HG03025 (cell line): ENCODE measurements around the gene KCNQ5.

Source experiments
- ATAC-seq: cut with Tn5 transposase; IDR thresholded peaks from one replicate; pipeline ENCODE4 v1.9.1; 2021; ENCODE audit warnings: mild to moderate bottlenecking, moderate library complexity; ENCODE audit not compliant: unreplicated experiment, low FRiP score

KCNQ5 gene

GRCh38 chr6:72943699-72944098, 321.8 kb downstream of the KCNQ5 start:
- ATAC-seq, result no peak

GRCh38 chr6:72944660-72945059, 322.8 kb downstream of the KCNQ5 start:
- no peak for ATAC-seq

DNA sequence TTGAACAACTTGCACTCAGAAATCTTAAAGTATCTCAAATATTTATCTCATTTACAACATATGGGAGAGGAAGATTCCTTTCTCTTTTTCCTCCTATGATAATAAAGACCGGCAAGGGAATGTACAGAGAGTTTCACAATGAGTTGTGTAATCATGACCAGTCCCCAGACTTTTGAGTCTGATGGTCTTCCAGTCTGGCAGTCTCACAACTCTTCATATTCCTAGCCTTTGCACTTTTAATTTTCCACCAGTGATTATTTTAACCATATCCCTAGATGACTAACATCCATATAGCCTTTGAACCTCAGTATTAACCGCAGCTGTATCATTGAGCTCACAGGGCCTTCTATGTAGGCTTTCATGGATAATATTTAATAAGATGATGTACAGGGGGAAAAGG, 324.9 kb downstream of the KCNQ5 start:
- no peak for ATAC-seq

DNA sequence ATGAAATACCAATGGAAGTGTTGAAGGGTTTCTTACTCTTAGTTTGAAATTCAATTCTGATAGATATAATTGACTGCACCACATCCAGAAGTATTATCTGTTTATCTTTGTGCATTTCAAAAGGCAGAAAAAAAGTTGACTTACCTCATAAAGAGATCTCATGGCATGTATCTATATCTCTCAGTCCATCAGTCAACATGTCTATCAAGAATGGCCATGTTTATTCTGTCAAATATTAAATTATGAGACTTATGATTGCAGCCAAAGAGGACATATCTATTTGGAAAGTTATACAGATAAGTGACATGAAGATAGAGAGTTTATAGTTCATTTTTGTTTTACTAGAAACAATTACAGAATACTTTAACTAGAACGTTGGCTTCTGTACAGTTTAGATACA, 325.7 kb downstream of the KCNQ5 start:
- no peak for ATAC-seq

DNA sequence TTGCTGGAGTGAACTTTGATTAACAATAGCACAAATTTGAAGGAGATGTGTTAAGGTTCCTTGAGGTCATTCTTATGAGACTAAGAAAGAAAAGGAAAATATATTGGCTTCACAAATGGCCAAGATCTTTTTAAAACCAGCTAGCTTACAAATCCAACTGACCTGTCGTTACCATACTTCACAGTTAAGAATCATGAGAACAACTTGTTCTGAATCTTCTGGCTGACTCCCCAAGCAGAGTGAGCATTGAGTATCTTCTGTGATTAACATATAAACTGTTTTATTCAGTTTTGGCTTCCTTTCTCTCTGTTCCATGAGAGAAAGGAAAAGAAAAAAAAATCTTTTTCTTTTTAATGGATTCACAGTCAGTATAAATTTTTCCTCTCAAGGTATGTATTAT, 326.3 kb downstream of the KCNQ5 start:
- ATAC-seq, result no peak

- no peak for ATAC-seq
Measured at GRCh38 chr6:72950114-72950860, 328.4 kb downstream of the KCNQ5 start.

DNA sequence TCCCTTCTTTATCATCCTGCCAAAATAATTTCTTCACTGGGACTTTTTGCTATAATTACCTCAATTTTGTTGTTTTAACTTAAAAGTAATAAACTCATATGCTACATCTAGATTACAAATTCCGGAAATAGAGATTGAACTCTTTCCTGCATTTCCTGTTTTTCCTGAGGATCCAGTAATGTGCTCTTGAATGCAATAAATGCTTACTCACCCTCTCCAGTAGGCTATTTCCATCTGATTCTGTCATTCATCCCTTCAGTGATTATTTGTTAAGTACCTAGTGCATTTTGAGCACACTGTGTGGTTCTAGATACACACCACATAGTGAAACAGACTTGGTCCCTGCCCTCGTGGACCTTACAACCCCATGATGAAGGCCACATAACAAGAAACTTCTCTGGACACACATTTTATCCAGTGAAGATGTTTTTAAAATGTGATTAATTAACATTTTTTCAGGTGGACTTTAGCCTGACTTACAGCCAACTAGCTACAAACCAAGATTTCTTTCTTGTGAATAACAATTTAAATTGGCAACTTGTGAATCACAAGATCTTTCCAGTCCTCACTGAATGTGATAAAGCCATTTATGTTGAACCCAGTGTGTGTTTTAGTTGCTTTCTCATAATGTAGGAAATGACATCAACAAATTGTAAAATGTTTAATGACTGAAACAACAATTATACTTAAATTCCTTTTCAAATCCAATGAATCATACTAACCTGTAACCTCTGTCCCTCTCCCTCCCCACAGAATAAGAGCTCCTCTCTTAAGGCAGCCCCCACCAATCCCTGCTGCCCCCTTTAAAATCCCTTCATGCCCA, 331.2 kb downstream of the KCNQ5 start:
- no peak for ATAC-seq

DNA sequence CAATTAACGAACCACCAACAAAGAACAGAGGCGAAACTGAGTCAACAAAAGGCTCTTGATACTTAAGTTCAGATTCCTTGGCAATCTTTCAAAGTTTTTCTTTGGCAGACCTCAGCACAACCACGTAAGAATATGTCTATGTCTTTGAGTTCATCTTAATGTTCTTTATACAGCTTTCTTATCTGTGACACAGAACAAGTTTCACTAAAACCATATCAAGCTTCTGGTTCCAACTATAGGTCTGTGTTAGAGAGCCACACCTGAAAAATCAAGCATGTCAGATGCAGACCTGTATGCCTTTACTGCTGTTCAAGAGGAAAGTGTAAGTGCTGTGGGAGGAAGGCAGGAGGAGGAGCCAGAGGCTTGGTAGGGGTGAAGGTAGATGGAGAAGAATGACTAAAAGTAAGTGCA, 332.1 kb downstream of the KCNQ5 start:
- ATAC-seq, result no peak

GRCh38 chr6:72954716-72955115, 332.9 kb downstream of the KCNQ5 start:
- no peak for ATAC-seq

DNA sequence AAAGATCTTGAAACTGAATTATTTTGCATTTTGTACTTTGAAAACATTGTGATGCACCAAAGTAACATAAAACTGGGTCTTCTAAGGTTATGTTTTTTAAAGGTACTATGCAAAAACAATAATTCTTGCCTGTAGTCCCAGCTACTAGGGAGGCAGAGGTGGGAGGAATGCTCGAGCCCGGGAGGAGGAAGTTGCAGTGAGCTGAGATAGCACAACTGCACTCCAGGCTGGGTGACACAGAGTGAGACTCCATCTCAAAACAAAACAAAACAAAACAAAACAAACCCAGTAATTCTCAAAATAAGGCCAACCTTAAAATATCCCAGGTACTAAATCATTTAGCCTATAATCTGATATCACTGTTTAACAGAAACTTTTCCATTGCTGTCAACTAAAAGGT, 333.8 kb downstream of the KCNQ5 start:
- no peak for ATAC-seq

DNA sequence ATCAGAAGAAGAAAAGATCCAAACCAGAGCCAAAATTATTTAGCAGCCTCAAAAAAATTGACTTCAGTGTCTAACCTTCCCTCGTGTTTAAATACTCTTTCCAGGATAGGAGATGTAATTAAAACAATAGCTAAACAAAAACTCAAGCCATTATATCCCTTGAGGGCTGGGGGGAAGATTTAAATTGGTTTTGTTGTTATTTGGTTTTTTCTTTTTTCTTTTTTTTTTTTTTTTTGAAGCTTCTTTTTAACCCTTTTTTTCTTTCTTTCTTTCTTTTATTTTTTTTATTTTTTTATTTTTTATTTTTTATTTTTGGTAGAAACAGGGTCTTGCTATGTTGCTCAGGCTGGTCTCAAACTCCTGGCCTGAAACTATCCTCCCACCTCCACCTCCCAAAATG, 334.4 kb downstream of the KCNQ5 start:
- ATAC-seq, result no peak

DNA sequence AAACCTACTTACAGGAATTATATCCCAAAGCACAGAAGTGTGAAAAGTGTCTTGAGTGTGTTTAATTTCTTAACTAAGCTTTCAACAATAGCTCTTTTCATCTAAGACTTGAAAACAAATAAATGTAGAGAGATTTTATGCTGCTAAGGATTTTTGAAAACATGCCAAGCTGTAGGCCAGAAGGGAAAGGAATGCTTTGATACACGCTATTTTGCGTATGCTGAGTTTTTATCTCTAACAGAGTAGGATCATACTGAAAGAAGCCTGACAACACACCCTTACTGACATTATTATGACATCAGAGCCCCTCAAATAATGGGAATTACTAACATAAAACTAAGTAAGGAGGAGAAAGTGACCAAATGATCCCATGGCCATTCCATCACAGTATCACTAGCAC, 338.0 kb downstream of the KCNQ5 start:
- no peak for ATAC-seq

- ATAC-seq, result no peak
Measured at GRCh38 chr6:72963946-72964345, 342.1 kb downstream of the KCNQ5 start.

DNA sequence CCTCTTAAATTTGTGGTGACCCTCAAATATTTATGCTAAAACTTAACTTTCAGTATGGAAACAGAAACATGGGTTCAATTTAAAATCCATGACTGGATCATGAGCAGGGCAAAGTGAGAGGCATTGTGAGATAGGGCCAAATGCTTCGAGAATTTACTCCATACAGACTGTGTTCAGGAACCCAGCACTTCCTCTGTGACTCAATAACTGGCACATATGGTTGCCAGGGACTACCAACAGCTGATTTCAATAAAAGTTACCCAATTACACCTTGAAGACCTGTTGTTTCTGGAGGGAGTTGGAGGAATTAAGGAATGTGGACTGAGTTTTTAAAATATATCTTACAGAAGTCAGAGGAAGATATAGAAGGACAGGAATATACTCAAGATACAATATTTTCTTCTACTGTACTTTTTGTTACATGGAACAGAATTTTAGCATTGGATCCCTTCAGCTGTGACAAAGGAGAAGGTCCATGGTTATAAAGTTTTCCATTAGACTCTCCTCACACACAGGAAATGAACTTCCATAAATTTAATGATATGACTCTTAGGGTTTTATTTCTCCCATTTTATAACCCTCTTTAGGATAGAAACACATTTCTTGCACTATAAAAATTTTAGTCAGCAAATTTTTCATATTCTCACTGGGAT, 344.9 kb downstream of the KCNQ5 start:
- ATAC-seq, result no peak

DNA sequence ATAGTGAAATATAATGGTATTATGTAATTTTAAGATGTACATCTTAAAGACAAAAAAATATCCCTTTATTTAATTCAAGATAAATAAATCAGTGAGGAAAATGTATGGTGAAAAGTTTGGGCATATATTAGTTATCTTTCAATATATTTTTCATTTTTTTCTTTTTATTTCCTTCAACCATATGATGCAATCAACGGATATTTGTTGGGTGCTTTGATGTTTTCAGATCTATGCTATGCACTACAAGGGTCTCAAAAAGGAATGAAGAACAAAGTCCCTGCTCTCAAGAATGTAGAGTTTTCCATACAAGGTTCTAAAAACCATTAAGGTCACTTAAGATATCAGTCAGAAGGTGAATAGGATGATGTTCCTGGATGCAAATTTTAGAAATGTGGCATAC, 345.5 kb downstream of the KCNQ5 start:
- no peak for ATAC-seq

DNA sequence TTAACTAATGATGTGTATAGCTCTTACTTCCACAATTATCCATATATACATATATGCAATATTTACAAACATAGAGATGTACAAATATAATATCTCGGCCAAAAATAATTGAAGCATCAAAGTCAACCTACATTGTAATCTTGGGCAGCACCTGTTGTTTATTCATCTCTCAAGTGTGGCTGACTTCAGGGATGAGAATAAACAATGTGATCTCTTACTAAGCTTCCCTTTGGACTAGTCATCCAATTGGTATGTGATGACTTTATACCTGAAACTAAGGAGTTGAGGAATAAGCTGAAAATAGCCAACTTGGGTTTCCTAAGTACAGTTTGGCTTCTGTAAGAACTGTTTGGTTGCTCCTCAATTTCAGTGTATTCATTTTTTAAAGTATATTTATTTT, 346.8 kb downstream of the KCNQ5 start:
- ATAC-seq, result no peak

DNA sequence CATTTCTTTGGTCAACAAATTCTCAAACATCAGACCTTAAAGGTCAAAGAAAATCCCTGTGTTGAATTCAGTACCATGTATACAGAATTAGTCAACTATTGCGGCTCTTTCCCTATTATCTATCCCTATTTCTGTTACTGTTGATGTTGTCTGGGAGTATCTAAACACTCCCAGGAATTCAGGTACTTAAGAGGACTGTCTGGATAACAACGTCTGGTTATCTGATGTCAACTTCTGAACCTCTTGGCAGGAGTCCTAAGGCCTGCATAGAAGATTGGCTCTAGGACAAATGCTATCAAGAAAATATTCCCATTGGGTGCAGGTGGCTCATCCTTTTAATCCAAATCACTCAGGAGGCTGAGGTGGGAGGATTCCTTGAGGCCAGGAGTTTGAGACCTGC, 347.8 kb downstream of the KCNQ5 start:
- ATAC-seq, result no peak

- no peak for ATAC-seq
Measured at GRCh38 chr6:72972579-72972978, 350.7 kb downstream of the KCNQ5 start.

DNA sequence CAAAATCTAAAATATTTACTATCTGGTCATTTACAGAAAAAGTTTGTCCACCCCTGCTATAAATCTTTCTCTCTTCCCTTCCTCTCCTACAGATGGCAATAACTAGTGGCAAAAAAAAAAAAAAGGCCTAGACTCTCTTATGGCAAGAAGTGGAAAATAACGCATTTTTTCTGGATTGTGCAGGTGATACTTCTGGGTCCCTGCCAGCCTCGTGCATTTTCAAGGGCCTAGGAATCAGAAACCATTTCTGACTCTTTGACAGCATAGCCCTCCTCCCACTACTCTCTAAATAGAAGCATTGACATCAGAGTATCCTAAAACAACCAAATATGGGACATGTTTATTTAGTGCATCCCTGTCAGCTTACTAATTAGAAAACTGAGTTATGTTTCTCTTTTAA, 352.4 kb downstream of the KCNQ5 start:
- ATAC-seq, result no peak

DNA sequence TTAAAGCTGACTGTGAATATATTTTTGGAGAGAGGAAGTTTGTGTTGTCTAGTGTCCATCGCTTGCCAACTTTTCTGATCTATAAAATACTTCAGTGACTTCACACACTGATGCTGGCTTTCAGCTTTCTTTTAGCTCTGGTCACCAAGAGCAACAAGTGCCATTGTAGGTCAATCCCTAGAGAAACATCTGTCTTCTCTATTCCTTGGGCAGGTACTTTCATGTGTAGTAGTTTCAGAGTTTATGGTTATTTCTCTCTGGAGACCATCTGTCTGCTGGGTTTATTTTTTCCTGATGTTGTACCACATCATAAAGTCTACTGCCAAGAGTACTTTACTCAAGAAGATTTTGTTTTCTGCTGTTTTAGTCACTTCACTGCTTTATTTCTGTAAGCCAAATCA, 353.5 kb downstream of the KCNQ5 start:
- no peak for ATAC-seq

- no peak for ATAC-seq
Measured at GRCh38 chr6:72976484-72976883, 354.6 kb downstream of the KCNQ5 start.

DNA sequence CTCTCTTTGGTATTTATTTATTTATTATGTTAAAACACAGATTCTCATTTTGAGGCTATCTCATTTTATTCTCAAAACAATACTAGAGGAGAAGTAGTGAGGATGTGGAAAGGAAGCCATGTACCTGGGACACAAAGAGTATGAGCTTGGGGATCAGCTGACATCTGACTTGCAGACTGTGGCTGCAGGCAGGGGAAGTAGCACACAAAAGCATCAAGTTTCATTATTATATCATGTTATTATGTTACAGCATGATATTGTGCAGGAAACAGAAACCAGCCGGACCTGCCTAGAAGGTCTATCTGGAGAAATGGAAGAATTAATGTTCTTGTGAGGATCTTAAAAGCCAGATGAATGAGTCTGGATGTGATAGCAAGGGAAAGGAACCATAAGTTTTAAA, 355.2 kb downstream of the KCNQ5 start:
- ATAC-seq, result no peak
